HG03280 (cell line): ENCODE results near the gene SLC22A7.
"Not testable (repeated sequence)": the region's sequence is repeated elsewhere in the genome, so short reads cannot be mapped to it uniquely, and the experiment has no call there.

ENCODE experiments used
- ATAC-seq: cut with Tn5 transposase; IDR thresholded peaks from one replicate; pipeline ENCODE4 v1.9.1; 2021; ENCODE audit warnings: mild to moderate bottlenecking, moderate library complexity; ENCODE audit not compliant: unreplicated experiment

SLC22A7 gene

GRCh38 chr6:43298565-43299337 is 691 bp downstream of the SLC22A7 start:
- ATAC-seq: no peak

- no peak for ATAC-seq
Observed at GRCh38 chr6:43299338-43300293, 1.6 kb downstream of the SLC22A7 start.

- ATAC-seq: no peak
Observed at GRCh38 chr6:43301081-43301870, 3.2 kb downstream of the SLC22A7 start.

- ATAC-seq: no peak
Observed at GRCh38 chr6:43302126-43302525, 4.1 kb downstream of the SLC22A7 start.

GRCh38 chr6:43303006-43303405 is 4.9 kb downstream of the SLC22A7 start:
- ATAC-seq: not testable (repeated sequence)

- no peak for ATAC-seq
Observed at GRCh38 chr6:43303751-43304331, 5.8 kb downstream of the SLC22A7 start.

- ATAC-seq: no peak
Observed at GRCh38 chr6:43304361-43304760, 6.3 kb downstream of the SLC22A7 start.

GRCh38 chr6:43304882-43305281 is 6.8 kb downstream of the SLC22A7 start:
- ATAC-seq: no peak

GRCh38 chr6:43306086-43306485 is 8.0 kb downstream of the SLC22A7 start:
- ATAC-seq: no peak

- no peak for ATAC-seq
Observed at GRCh38 chr6:43307451-43308100, 9.5 kb downstream of the SLC22A7 start.

- ATAC-seq: no peak
Observed at GRCh38 chr6:43308101-43308989, 10.3 kb downstream of the SLC22A7 start, which contains the start of gene CRIP3. Gene CRIP3, minus strand, starts transcription at chr6:43308826. Its CDS starts 34 bp downstream, at chr6:43308792.

- ATAC-seq: no peak
Observed at GRCh38 chr6:43308990-43309477, 11.0 kb downstream of the SLC22A7 start.

- ATAC-seq: no peak
Observed at GRCh38 chr6:43310134-43310533, 12.1 kb downstream of the SLC22A7 start.

- ATAC-seq: no peak
Observed at GRCh38 chr6:43310624-43311023, 12.6 kb downstream of the SLC22A7 start.

- ATAC-seq: no peak
Observed at GRCh38 chr6:43311666-43312065, 13.6 kb downstream of the SLC22A7 start.

GRCh38 chr6:43313813-43314212 is 15.8 kb downstream of the SLC22A7 start:
- no peak for ATAC-seq

- no peak for ATAC-seq
Observed at GRCh38 chr6:43318011-43318410, 20.0 kb downstream of the SLC22A7 start.

GRCh38 chr6:43325876-43326275 is 27.8 kb downstream of the SLC22A7 start:
- ATAC-seq: no peak

GRCh38 chr6:43328528-43328927 is 30.5 kb downstream of the SLC22A7 start:
- no peak for ATAC-seq
